Stimulated activated effector memory CD8-positive, alpha-beta T cell treated with anti-CD3 and anti-CD28 coated beads, Interleukin-12 subunit alpha, Interleukin-12 subunit beta, amount 100 ng/mL, for 72 hours (primary cell): ENCODE measurements around the gene LUZP4.

Source experiments
- ATAC-seq: fragments of 150-1000 bp; cut with Tn5 transposase; 2 replicates; pipeline ENCODE4 v1.10.0; 2021
- DNase-seq, 2 donors: peaks; one replicate each; pipeline ENCODE4 v3.0.0; 2021 to 2022; ENCODE audit warnings: low spot score in 2 of 2
- H3K27ac Mint-ChIP-seq: one replicate; pipeline ENCODE4 v1.8.0; 2022; ENCODE audit warnings: mild to moderate bottlenecking, mixed read lengths
- H3K36me3 Mint-ChIP-seq: one replicate; pipeline ENCODE4 v1.8.0; 2022; ENCODE audit warnings: mild to moderate bottlenecking, mixed read lengths
- H3K4me1 Mint-ChIP-seq: one replicate; pipeline ENCODE4 v1.8.0; 2022; ENCODE audit warnings: mixed read lengths
- H3K4me3 Mint-ChIP-seq: one replicate; pipeline ENCODE4 v1.8.0; 2022; ENCODE audit warnings: mild to moderate bottlenecking, mixed read lengths
- H3K9me3 Mint-ChIP-seq: one replicate; pipeline ENCODE4 v1.8.0; 2022; ENCODE audit warnings: mixed read lengths

Gene LUZP4

GRCh38 chrX:115356369-115356768, 66.9 kb downstream of the LUZP4 start:
- Mint-ChIP-seq H3K9me3 (peaks cover 3% of the 10 kb centered on the region), H3K36me3 (no peaks in the 10 kb centered on the region), H3K4me3 (no peak overlapping the region), H3K4me1 (no peaks in the 10 kb centered on the region), H3K27ac (no peak overlapping the region)
- DNase-seq, result no peak
- ATAC-seq, result no peak
